H54 (cell line): ENCODE results near the gene FAM78B.

ENCODE experiments used
- DNase-seq: peaks from one replicate; pipeline ENCODE4 v3.0.0; 2011; ENCODE audit warnings: low spot score, mixed read lengths; ENCODE audit not compliant: insufficient read length
- FAIRE-seq: peaks from 3 replicates; lab custom pipeline; 2011; peaks lifted over from hg19 to GRCh38; lab: Jason Lieb, UNC
- POLR2A ChIP-seq: IDR thresholded peaks from 2 replicates; pipeline ENCODE4 v1.6.1; 2011; ENCODE audit warnings: low read depth, mild to moderate bottlenecking, low read length

The FAM78B gene

GRCh38 chr1:166166698-166167571 lies at the start of gene FAM78B:
Gene FAM78B, minus strand, starts transcription at chr1:166167001. Its CDS starts 753 bp downstream, at chr1:166166248.
- DNase-seq (peak; percentile 41), FAIRE-seq (no peak)
- no peak for TF ChIP-seq POLR2A

- FAIRE-seq, result no peak
- no peak for DNase-seq
- TF ChIP-seq POLR2A, result no peak
These were observed 35.7 kb upstream of the FAM78B start for GRCh38 chr1:166202546-166202945.

- FAIRE-seq (no peak), DNase-seq (no peak)
- TF ChIP-seq POLR2A, result no peak
These were observed 33.9 kb upstream of the FAM78B start for GRCh38 chr1:166200743-166201142.

- no peak for TF ChIP-seq POLR2A
- no peak for FAIRE-seq
- DNase-seq, result no peak
These were observed 30.8 kb upstream of the FAM78B start for GRCh38 chr1:166197597-166197996.

- TF ChIP-seq POLR2A, result no peak
- DNase-seq (no peak), FAIRE-seq (no peak)
These were observed 30.3 kb upstream of the FAM78B start for GRCh38 chr1:166197141-166197540.

GRCh38 chr1:166193057-166193698 lies 26.4 kb upstream of the FAM78B start:
- TF ChIP-seq POLR2A, result no peak
- no peak for FAIRE-seq
- DNase-seq, result no peak

- FAIRE-seq, result no peak
- no peak for TF ChIP-seq POLR2A
- no peak for DNase-seq
These were observed 23.6 kb upstream of the FAM78B start for GRCh38 chr1:166190400-166190799.

GRCh38 chr1:166189126-166189525 lies 22.3 kb upstream of the FAM78B start:
- no peak for TF ChIP-seq POLR2A
- DNase-seq, result no peak
- FAIRE-seq, result no peak

GRCh38 chr1:166185526-166185925 lies 18.7 kb upstream of the FAM78B start:
- FAIRE-seq (no peak), DNase-seq (no peak)
- no peak for TF ChIP-seq POLR2A

GRCh38 chr1:166184897-166185296 lies 18.1 kb upstream of the FAM78B start:
- no peak for TF ChIP-seq POLR2A
- no peak for DNase-seq
- FAIRE-seq, result no peak

- no peak for FAIRE-seq
- TF ChIP-seq POLR2A, result no peak
- DNase-seq, result no peak
These were observed 17.2 kb upstream of the FAM78B start for GRCh38 chr1:166184012-166184411.

GRCh38 chr1:166182281-166182680 lies 15.5 kb upstream of the FAM78B start:
- TF ChIP-seq POLR2A, result no peak
- DNase-seq (no peak), FAIRE-seq (no peak)

GRCh38 chr1:166176416-166176815 lies 9.6 kb upstream of the FAM78B start:
- DNase-seq, result no peak
- no peak for FAIRE-seq
- TF ChIP-seq POLR2A, result no peak

- FAIRE-seq, result no peak
- DNase-seq, result no peak
- TF ChIP-seq POLR2A, result no peak
These were observed 8.2 kb upstream of the FAM78B start for GRCh38 chr1:166175032-166175431.

GRCh38 chr1:166174108-166174507 lies 7.3 kb upstream of the FAM78B start:
- no peak for TF ChIP-seq POLR2A
- FAIRE-seq, result no peak
- no peak for DNase-seq

- TF ChIP-seq POLR2A, result no peak
- DNase-seq (no peak), FAIRE-seq (no peak)
These were observed 5.3 kb upstream of the FAM78B start for GRCh38 chr1:166172106-166172505.
